Activated naive CD4-positive, alpha-beta T cell (primary cell): ENCODE results near the gene DDX39A.

Experiments
- DNase-seq, 4 experiments: peaks; one replicate each; lab custom pipeline; 2025; lab: John Stamatoyannopoulos, UW

The DDX39A gene

DNA sequence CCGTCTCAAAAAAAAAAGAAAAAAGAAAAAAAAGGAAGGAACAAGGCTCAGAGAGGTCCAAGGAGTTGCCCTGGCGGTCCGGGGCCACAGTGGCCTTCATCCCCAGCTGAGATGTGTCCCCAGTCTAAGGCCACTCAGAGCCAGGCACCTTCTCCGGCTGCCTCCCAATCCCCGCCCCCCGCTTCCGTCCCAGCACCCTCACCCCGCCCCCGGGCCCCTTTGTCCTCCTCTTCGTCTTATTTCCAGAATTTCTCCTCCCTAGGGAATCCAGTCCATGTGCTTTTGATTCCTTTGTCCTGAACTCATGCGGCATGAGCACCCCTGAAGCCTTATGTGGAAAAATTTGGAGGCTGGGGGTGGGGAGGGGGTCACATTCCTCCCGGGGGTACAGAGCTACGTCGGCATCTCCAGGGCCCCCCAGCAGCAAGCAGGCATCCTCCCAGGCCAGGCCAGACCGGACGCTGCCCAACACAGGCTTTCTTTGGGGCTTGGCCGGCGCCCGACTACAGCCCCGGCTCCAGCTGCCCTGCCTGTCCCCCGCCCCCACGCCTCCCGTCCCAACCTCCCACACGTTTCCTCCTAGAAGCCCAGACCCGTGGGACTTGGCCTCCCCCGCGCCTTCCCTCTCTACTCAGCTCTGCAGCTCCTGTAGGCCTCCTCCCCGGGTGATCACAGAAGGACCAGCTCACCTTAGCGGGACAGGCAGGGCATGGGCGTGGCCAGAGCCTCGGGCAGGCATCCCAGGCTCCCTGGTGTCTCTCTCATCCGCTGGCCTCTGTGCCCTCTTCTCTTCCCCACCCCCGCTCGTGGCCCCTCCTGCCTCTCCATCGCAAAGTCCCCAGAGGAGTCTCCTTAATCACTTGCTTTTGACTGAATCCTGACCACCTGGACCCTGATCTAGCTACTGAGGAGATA lies 55.7 kb downstream of the DDX39A start:
- peak in 1 of 4 experiments; percentile 51 for DNase-seq

DNA sequence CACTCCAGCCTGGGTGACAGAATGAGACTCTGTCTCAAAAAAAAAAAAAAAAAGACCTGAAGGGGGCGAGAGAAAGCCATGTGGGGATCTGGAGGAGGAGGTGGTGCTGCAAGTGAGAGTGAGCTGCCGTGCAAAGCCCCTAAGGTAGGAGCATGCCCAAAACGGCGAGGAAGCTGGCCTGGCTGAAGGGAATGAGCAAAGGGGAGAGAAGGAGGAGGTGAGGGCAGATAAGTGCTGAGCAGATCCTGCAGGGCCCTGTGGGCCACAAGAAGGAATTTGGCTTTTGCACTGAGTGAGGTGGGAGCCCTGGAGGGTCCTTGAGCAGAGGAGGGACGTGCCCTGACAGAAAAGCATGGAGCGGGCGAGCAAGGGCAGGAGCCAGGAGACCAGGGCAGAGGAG lies 57.3 kb downstream of the DDX39A start:
- DNase-seq: no peak
